GM23248 (cell line): Measurements from ENCODE around the gene AGPAT2. TPM values are rescaled to one million over a fixed set of nuclear protein-coding genes. Genes with fewer than 3 reads are reported as not detected.

Experiments
- DNase-seq: peaks from one replicate; pipeline ENCODE4 v3.0.0-alpha.2; 2015
- H2AFZ ChIP-seq: fragments of 200-600 bp; sonication (generic); 2 replicates; pipeline ENCODE4 v1.6.1; 2016; ENCODE audit warnings: antibody characterized with exemption
- H3F3A ChIP-seq: fragments of 200-600 bp; sonication (generic); 2 replicates; pipeline ENCODE4 v1.6.1; 2016; ENCODE audit warnings: mild to moderate bottlenecking, antibody characterized with exemption, mixed run types; ENCODE audit not compliant: insufficient read depth
- H3K27ac ChIP-seq: fragments of 200-600 bp; sonication (generic); 2 replicates; pipeline ENCODE4 v1.5.1; 2016; ENCODE audit warnings: mild to moderate bottlenecking
- H3K27me3 ChIP-seq: fragments of 200-600 bp; sonication (generic); replicated peaks from 2 replicates; pipeline ENCODE4 v1.6.1; 2016; ENCODE audit warnings: mild to moderate bottlenecking; ENCODE audit not compliant: insufficient read depth
- H3K36me3 ChIP-seq: fragments of 200-600 bp; sonication (generic); 2 replicates; pipeline ENCODE4 v1.6.1; 2016; ENCODE audit warnings: low read depth, mild to moderate bottlenecking
- H3K4me1 ChIP-seq: fragments of 200-600 bp; sonication (generic); 2 replicates; pipeline ENCODE4 v1.6.1; 2016; ENCODE audit warnings: mild to moderate bottlenecking; ENCODE audit not compliant: insufficient read depth
- H3K4me2 ChIP-seq: fragments of 200-600 bp; sonication (generic); one replicate; pipeline ENCODE4 v1.6.1; 2016; ENCODE audit warnings: mild to moderate bottlenecking; ENCODE audit not compliant: unreplicated experiment
- H3K4me3 ChIP-seq: fragments of 200-600 bp; sonication (generic); 2 replicates; pipeline ENCODE4 v1.5.1; 2016; ENCODE audit warnings: mild to moderate bottlenecking
- H3K79me2 ChIP-seq: fragments of 200-600 bp; sonication (generic); 2 replicates; pipeline ENCODE4 v1.6.1; 2016; ENCODE audit warnings: mild to moderate bottlenecking; ENCODE audit not compliant: insufficient read depth
- H3K9ac ChIP-seq: fragments of 200-600 bp; sonication (generic); 2 replicates; pipeline ENCODE4 v1.6.1; 2016; ENCODE audit warnings: mild to moderate bottlenecking
- H3K9me2 ChIP-seq: fragments of 200-600 bp; sonication (generic); 2 replicates; pipeline ENCODE4 v1.6.1; 2016; ENCODE audit warnings: mixed run types, mild to moderate bottlenecking, moderate library complexity; ENCODE audit not compliant: insufficient read depth
- H3K9me3 ChIP-seq: fragments of 200-600 bp; sonication (generic); one replicate; pipeline ENCODE4 v1.6.1; 2017; ENCODE audit warnings: low read depth
- H4K20me1 ChIP-seq: fragments of 200-600 bp; sonication (generic); 2 replicates; pipeline ENCODE4 v1.6.0; 2016; ENCODE audit not compliant: insufficient read depth
- EZH2 ChIP-seq: fragments of 200-600 bp; sonication (generic); IDR thresholded peaks from 2 replicates; pipeline ENCODE4 v1.6.1; 2018; ENCODE audit warnings: antibody characterized with exemption, mild to moderate bottlenecking; ENCODE audit not compliant: insufficient read depth, poor library complexity, severe bottlenecking
- EZH2phosphoT487 ChIP-seq: fragments of 200-600 bp; sonication (generic); IDR thresholded peaks from 2 replicates; pipeline ENCODE4 v1.6.1; 2018; ENCODE audit warnings: antibody characterized with exemption, moderate library complexity, mild to moderate bottlenecking, low read depth; ENCODE audit not compliant: insufficient read depth
- WGBS, 2 experiments: methylation state at CpG; one replicate each; pipeline ENCODE4 v1.1.6; 2015 to 2017; ENCODE audit warnings: low lambda C conversion rate in 2 of 2, low coverage in 1 of 2; ENCODE audit errors: missing lambda C conversion rate in 2 of 2; 5-methylcytosine and 5-hydroxymethylcytosine counted together
- in situ Hi-C: fragments of 300-500 bp; cut with MboI; formaldehyde crosslinking; loops from 2 replicates; pipeline ENCODE4 v1.15.0; 2020
- polyA plus RNA-seq: library from polyadenylated mRNA; unstranded; fragments of >200 nt; fragmentation: Nextera tagmentation; extraction: Ambion mirVana; gene quantifications from 2 replicates; pipeline ENCODE4 v1.2.1, GENCODE V29; 2016
- total RNA-seq: library from RNA; depleted of rRNA; stranded (reverse); fragments of >200 nt; shearing (Covaris generic); gene quantifications from 2 replicates; pipeline ENCODE4 v1.2.3, GENCODE V29; 2014; rRNA removed

Gene AGPAT2
- 50.8 and 58.3 TPM in 2 replicates for total RNA-seq
- polyA plus RNA-seq: 68.7 and 80.3 TPM in 2 replicates

- peak; percentile 73 for DNase-seq
- in situ Hi-C loops: no loop called here
- TF ChIP-seq EZH2 (no peak), EZH2phosphoT487 (no peak)
- Histone ChIP-seq H3K27ac (no peak within 1 kb of the TSS), H2AFZ (peak within 1 kb of the TSS; percentile 61), H4K20me1 (no peaks in the 10 kb centered on the region), H3K27me3 (no peaks in the 10 kb centered on the region), H3K4me1 (peaks cover 5% of the 10 kb centered on the region), H3K4me3 (peak within 1 kb of the TSS; percentile 81), H3K4me2 (peak within 1 kb of the TSS; percentile 92), H3K36me3 (no peaks in the 10 kb centered on the region), H3F3A (0 out of 2 replicates have a peak, but pooled peaks cover 6% of the 10 kb centered on the region), H3K9me2 (no peaks in the 10 kb centered on the region), H3K9me3 (no peaks in the 10 kb centered on the region), H3K79me2 (peaks cover 33% of the 10 kb centered on the region), H3K9ac (peak within 1 kb of the TSS; percentile 80)
- 1 to 2% methylated on average over 21 to 86 of the region's 106 CpGs for WGBS, 2 experiments
Observed at GRCh38 chr9:136686794-136687711, at the start of gene AGPAT2. AGPAT2 (minus strand) TSS chr9:136687457; CDS start chr9:136687357, 100 bp downstream.

DNA sequence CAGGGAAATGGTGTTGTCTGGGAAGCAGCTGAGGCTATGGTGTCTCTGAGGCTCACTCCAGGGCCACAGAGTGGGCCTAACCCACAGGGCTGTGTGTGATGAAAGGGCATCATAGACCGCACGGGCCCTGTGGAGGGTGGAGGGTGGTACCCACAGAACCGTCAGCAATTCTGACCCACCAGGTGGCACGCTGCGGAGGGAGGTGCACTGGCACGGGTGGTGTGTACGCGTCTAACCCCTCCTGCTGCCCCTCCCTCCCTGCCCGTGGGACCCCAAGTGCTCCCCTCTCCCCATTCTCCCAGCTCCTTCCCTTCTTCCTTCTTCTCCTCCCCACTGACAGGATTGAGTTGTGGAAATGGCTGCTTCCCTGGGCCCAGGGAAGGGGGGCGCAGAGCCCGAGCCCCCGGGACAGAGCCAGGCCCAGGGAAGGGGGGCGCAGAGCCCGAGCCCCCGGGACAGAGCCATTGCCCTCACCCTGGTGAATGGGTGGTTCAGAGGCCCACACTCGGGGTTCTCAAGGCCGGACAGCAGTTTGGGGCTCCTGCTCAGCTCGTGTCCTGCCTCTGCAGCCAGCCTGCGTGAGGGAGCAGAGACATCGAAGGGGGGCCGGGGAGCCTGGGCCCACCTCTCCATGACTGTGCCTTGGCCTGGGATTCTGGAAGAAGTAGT lies 48.7 kb upstream of the AGPAT2 start:
- Histone ChIP-seq H3K36me3 (no peaks in the 10 kb centered on the region), H3K9ac (no peak overlapping the region), H3K9me2 (no peaks in the 10 kb centered on the region), H3K9me3 (no peaks in the 10 kb centered on the region), H3K27ac (no peak overlapping the region), H4K20me1 (no peaks in the 10 kb centered on the region), H2AFZ (no peak overlapping the region), H3K79me2 (peaks cover 12% of the 10 kb centered on the region), H3F3A (no peaks in the 10 kb centered on the region), H3K4me1 (no peaks in the 10 kb centered on the region), H3K4me3 (no peak overlapping the region), H3K4me2 (no peak overlapping the region), H3K27me3 (peaks cover 11% of the 10 kb centered on the region; the same call in 1 of the 2 replicates)
- in situ Hi-C loops: no loop called here
- DNase-seq: no peak
- TF ChIP-seq EZH2: no peak
- no peak for TF ChIP-seq EZH2phosphoT487
- 69 to 70% methylated on average over 19 to 21 of the region's 21 CpGs for WGBS, 2 experiments

GRCh38 chr9:136734837-136735496 lies 47.7 kb upstream of the AGPAT2 start:
- TF ChIP-seq EZH2 (no peak), EZH2phosphoT487 (no peak)
- no peak overlapping the region for H3K4me3 ChIP-seq
- in situ Hi-C loops: no loop called here

GRCh38 chr9:136733611-136734010 lies 46.4 kb upstream of the AGPAT2 start:
- H3K36me3 ChIP-seq: no peaks in the 10 kb centered on the region
- in situ Hi-C loops: no loop called here
- WGBS, 2 experiments: 74 to 77% methylated on average over 12 of the region's 12 CpGs

More at GRCh38 chr9:136734837-136735496, 47.7 kb upstream of the AGPAT2 start:
- Histone ChIP-seq H3K27ac (no peak overlapping the region), H3K9me3 (no peaks in the 10 kb centered on the region), H3K9me2 (no peaks in the 10 kb centered on the region), H3K79me2 (peaks cover 22% of the 10 kb centered on the region), H3K4me1 (no peaks in the 10 kb centered on the region), H3K9ac (no peak overlapping the region), H3F3A (no peaks in the 10 kb centered on the region), H3K4me2 (no peak overlapping the region), H4K20me1 (no peaks in the 10 kb centered on the region), H3K36me3 (no peaks in the 10 kb centered on the region), H3K27me3 (peaks cover 8% of the 10 kb centered on the region; the same call in 1 of the 2 replicates), H2AFZ (no peak overlapping the region)
- 75 to 79% methylated on average over 12 of the region's 12 CpGs for WGBS, 2 experiments
- no peak for DNase-seq

More at GRCh38 chr9:136733611-136734010, 46.4 kb upstream of the AGPAT2 start:
- Histone ChIP-seq H3K4me2 (no peak overlapping the region), H3K4me3 (no peak overlapping the region), H3K79me2 (peaks cover 32% of the 10 kb centered on the region), H3K9ac (no peak overlapping the region), H3K4me1 (peaks cover 4% of the 10 kb centered on the region; the same call in 1 of the 2 replicates), H4K20me1 (no peaks in the 10 kb centered on the region), H3K27me3 (peaks cover 5% of the 10 kb centered on the region; the same call in 1 of the 2 replicates), H3K27ac (no peak overlapping the region), H3K9me2 (no peaks in the 10 kb centered on the region), H3F3A (0 out of 2 replicates have a peak, but pooled peaks cover 4% of the 10 kb centered on the region), H3K9me3 (no peaks in the 10 kb centered on the region), H2AFZ (no peak overlapping the region)
- no peak for DNase-seq
- TF ChIP-seq EZH2 (no peak), EZH2phosphoT487 (no peak)
